ENCODE data around the gene VSIG10.

VSIG10 gene

DNA sequence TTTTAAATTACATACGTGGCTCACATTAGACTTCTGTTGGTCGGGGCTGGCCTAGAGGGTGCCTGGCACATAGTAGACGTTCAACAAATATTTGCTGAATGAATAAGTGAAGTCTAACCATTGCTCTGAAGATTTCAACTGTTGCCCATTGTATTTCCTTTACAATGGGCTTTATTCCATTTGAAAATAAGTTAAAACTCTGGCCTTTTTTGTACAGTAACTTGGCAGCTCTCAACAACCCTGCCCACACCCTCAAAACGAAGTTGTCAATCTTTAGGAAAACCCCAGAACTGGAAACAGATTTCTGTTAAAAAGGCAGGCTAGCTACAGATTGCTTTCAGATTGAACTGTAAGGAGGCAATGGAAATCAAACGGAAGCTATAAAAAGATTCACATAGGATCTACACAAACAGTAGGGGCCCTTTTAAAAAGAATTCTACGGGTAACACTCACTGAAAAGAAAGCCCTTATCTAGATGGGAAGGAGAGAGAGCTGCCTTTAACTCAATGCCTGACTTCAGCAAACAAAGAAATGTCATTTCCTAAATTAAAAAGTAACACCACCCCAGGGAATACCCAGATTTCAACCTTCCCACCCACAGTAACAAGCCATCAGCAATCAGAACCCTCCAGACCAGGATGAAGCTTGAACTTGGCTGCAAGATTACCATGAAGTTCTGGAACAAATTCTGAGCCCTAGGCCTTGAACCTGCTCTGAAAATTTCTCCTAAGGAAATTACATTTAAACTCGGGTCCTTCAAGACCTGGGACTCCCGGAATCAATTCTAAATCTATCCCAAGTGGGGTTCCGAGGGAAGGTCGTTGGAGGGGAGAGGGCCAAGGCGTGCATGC lies 44.2 kb downstream of the VSIG10 start:
- no peak for DNase-seq

DNA sequence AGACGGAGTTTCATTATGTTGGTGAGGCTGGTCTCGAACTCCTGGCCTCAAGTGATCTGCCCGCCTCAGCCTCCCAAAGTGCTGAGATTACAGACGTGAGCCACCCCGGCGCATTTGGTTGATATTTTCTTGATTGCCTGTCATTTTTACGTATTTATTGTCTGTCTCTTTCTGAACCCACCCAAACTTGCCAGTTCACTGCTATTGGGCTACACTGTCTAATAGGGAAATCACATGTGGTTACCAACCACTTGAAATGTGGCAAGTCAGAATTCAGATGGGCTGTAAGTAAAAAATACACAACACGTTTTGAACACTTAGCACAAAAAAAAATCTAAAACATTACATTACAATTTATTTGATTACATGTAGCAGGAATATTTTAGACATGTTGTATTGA lies 44.9 kb downstream of the VSIG10 start:
- DNase-seq: no peak

- DNase-seq: no peak
Measured at GRCh38 chr12:118058227-118058626, 45.6 kb downstream of the VSIG10 start.

GRCh38 chr12:118055865-118056773 lies 47.7 kb downstream of the VSIG10 start:
- no peak for DNase-seq

DNA sequence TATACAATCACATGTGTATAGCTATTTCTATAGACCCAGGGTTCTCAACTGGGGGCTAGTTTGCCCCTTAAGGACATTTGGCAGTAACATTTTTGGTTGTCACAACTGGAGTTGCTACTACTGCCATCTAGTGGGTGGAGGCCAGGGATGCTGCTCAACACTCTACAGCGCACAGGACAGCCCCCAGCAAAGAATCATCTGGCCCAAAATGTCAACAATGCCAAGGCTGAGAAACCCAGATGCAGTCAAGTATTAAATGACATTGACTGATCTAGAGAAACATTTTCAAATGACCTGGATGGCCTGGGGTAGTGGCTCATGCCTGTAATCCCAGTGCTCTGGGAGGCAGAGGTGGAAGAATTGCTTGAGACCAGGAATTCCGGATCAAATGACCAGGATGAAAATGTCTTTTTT lies 48.7 kb downstream of the VSIG10 start:
- peak; percentile 75 for DNase-seq

DNA sequence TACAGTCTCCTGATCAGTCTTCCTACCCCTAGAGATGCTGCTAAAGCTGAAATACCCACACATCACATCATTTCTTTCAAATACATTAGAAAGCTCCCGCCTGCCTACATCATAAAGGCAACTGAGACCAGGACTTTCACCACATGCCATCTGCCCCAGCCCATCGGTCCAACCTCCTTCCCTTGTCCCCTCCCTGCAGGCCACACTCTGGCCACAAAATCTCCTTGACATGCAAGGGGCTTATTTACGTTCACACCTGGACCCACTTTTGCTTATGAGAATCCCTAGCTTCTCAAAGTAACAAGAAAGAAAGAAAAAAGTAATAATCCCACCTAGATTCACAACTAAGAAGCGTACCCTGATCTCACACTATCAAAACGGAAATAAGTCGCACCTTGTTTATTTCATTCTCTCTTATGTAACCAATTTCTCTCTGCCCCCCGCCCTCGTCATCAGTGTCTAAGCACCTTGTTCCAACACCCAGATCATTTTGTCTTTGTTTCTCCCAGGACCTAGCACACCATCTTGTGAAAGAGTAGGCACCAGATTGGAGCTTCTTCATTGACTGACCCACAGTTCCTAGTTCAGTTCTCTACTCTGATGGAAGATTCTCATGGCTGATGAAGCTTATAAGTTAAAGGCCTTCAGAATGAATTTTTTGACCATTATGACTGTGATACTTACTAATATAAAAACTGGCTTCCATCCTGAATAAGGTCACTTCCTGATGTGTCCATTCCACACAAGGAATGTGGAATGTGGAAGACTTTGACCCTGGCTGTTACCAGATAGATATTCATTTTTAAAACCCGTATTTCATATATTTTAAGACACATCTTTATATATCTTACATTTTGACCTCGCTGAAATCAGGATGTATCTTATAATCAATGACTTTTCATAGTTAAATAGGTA lies 50.5 kb downstream of the VSIG10 start:
- DNase-seq: no peak

DNA sequence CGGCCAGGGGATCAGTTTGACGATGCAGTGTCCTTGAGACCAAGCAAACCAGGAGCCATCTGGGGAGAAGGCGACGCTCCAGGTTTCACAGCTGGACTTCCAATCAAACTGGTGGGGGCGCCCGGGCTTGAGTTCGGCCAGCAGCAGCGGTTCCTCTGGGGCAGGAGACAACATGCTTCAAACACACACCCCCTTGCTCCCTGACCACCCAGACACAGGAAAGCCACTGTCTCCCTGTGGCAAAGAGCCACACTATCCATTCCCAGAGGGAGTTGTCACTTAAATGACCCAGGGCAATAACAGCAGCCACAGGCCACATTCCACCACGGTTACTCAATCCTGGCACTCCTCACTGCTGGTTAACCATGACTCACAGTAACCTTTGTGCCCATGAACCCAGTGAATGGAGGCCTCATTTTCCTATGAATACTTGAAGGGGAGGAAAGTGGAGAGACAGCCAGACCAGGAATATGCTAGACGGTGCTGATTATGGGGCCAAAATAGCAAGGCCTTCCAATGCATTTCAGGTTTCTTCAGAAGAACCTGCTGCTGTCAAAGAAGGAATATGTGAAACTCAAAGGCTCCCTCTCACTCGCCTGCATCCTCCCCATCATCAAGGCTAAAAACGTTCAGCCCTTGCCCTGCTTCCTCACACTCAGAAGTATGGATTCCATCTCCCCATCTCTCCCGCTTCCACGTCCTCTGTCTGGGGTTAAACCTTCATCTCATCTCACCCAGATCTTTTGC lies 51.3 kb downstream of the VSIG10 start:
- DNase-seq: no peak

DNA sequence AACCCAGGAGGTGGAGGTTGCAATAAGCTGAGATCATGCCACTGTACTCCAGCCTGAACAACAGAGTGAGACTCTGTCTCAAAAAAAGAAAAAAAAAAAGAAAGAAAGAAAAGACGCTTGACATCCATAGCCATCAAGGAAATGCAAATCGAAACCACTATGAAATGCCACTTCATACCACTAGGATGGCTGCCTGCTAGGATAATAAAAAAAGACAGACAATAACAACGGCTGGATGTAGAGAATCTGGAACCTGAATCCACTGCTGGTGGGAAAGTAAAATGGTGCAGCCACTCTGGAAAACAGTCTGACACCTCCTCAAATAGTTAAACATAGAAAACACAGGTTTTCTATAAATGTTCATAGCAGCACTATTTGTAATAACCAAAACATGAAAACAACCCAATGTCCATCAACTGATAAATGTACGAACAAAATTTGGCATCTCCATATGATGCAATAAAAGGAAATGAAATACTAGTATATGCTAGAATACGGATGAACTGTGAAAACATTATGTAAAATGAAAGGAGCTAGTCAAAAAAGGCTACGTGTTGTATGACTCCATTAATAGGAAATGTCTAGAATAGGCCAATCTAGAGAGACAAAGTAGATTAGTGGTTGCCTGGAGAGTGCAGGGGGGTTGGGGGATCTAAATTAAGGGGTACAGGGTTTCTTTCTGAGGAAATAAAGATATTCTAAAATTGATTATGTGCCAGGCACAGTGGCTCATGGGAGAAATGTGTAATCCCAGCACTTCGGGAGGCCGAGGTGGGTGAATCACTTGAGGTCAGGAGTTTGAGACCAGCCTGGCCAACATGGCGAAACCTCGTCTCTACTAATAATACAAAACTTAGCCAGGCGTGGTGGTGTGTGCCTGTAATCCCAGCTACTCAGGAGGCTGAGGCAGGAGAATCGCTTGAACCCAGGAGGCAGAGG lies 52.6 kb downstream of the VSIG10 start:
- DNase-seq: no peak

GRCh38 chr12:118046430-118046829 lies 57.4 kb downstream of the VSIG10 start:
- no peak for DNase-seq

GRCh38 chr12:118044577-118044976 lies 59.2 kb downstream of the VSIG10 start:
- no peak for DNase-seq

DNA sequence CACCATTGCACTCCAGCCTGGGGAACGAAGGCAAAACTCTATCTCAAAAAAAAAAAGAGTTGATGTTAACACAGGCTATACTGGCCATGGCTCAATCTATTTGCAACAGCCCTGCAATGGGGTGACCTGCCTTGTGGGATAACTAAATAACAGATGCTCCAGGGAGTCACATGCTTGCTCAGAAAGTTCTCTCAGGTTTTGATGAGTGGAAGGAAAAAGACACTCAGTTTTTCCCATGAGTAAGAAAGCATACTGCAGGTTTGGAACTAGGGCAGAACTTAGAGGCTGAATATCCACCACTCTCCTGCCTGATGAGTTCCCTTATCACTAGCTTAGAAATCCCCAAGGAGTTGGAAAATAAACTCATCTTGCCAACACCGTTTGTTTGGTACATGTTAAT lies 59.7 kb downstream of the VSIG10 start:
- DNase-seq: no peak

DNA sequence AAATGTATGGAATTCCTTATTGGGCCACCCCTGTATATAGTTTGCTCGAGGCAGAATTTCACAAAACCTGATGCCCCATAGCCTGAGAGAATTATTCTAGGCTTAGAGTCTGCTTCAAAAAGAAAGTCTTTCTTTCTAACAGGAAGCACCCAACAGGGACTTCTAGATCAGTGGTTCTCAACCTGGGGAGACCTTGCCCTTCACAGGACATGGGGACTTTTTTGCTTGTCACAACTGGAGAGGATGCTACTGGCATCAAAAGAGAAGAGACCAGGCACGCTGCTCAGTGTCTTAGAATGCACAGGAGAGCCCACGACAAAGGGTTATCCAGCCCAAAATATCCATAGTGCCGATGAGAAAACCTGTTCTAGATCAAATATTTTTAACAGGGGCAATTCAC lies 61.7 kb downstream of the VSIG10 start:
- no peak for DNase-seq

DNA sequence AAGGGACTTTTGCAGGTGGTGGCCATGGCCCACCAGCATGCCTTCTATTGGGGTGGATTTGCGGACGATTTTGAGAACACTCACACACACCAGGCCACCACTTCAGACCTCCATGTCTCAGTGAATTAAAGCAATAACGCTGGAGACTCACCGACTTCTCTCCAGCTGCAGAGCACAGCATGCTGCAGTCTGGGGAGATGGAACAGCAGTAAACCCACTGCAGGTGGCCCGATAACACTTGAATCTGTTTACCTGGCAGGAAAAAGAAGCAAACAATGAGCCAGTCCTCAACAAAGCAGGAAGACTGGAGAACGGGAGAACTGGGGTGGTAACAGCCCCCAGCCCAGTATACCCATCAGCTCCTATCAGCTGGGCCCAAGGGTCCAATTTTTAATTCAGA lies 65.7 kb downstream of the VSIG10 start:
- no peak for DNase-seq

- DNase-seq: no peak
Measured at GRCh38 chr12:118036672-118037411, 67.0 kb downstream of the VSIG10 start.

DNA sequence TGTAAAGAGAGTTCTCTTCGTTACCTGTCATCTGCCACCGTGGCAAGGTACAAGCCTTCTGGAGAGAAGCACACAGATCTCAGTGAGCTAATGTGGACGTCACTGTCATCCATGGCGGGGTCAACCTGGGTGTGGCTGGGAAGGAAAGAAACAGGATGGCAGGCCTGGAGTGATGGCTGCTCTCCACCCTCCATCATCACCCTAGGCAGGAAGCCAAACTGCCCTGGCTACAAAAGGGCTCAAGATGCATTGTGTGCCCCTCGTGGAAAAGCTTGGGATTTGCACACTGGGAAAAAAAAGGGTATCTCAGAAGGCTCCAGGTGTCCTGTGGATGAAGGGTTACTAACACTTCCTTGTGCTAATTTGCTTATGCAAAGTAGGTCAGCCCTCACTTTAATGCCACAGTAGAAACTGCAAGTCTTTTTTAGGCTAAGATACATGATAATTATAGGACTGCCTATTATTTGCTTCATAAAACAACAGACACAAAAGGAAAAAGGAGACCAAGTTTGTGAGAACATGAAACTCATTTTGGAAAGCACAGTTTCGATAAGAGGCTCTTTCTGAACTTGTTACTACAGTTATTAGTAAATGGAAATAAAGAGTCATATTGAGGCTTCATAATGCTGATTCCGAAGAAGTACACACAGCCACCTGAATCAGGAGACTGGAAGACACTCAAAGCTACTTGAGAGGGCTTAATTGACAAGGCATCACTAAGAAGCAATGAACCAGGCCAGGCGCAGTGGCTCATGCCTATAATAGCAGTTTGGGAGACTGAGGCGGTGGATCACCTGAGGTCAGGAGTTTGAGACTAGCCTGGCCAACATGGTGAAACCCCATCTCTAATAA lies 68.4 kb downstream of the VSIG10 start:
- peak; percentile 22 for DNase-seq

DNA sequence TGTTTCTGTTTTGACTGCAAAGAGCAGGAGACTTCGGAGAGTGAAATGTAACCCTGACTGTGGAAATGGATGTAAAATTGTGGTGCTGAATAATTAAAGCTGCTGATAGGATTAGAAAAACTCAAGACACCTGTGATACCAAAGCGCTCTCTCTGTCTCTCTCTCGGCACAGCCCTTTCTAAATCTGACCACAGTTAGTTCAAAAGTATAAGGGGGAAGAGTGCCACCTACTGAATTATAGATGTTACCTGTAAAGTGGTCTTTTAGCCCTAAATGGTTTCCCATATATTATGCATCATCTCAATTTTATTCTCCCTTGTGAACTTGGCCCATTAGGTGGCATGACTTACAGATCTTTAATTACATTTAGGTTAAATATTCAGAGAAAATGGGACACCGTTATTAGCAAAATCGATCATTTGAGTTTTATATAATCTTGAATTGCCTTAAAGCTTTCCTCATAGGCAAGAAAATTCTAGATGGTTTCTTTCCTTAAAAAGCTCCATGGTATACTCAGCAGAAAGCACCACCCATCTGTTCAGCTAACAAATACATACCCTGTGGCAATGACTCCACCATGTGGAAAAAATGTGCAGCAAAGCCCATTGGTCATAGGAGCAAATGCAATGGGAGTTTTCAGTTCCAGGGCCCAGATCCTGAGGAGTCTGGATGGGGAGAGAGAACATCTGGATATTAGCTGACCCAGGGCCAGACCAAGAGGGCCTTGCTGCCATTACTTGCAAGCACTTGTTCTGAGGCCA lies 69.2 kb downstream of the VSIG10 start:
- no peak for DNase-seq

GRCh38 chr12:118033902-118034301 lies 69.9 kb downstream of the VSIG10 start:
- DNase-seq: no peak

GRCh38 chr12:118033323-118033722 lies 70.5 kb downstream of the VSIG10 start:
- no peak for DNase-seq

Data from activated naive CD4-positive, alpha-beta T cell treated with anti-CD3 and anti-CD28 coated beads, Interleukin-2, amount 50 U/mL, for 16 hours (primary cell).